GM12873 (cell line): ENCODE measurements around the gene GRID1.
A peak's percentile ranks its signal among the peaks of the same experiment; 100 is the strongest.

Experiments used
- CTCF ChIP-seq: IDR thresholded peaks from 2 replicates; pipeline ENCODE4 v1.5.1; 2012; ENCODE audit warnings: low read depth, mild to moderate bottlenecking, moderate library complexity, low read length, control low read depth; ENCODE audit not compliant: insufficient read depth; ENCODE audit errors: missing control alignments

The GRID1 gene

GRCh38 chr10:86180861-86181260 lies 185.7 kb downstream of the GRID1 start:
- no peak for TF ChIP-seq CTCF

- TF ChIP-seq CTCF, result no peak
These were observed 186.6 kb downstream of the GRID1 start for GRCh38 chr10:86179961-86180360.

- TF ChIP-seq CTCF, result no peak
These were observed 187.5 kb downstream of the GRID1 start for GRCh38 chr10:86179153-86179524.

GRCh38 chr10:86178401-86179152 lies 188.0 kb downstream of the GRID1 start:
- peak; percentile 64 for TF ChIP-seq CTCF

GRCh38 chr10:86177537-86178155 lies 188.9 kb downstream of the GRID1 start:
- no peak for TF ChIP-seq CTCF

GRCh38 chr10:86176850-86177536 lies 189.6 kb downstream of the GRID1 start:
- TF ChIP-seq CTCF, result no peak

- TF ChIP-seq CTCF, result no peak
These were observed 194.3 kb downstream of the GRID1 start for GRCh38 chr10:86172301-86172700.
